CD14-positive monocyte (primary cell): Measurements from ENCODE around the gene MEG3. TPM values are rescaled to one million over a fixed set of nuclear protein-coding genes. Genes with fewer than 3 reads are reported as not detected.

Experiments used
- DNase-seq, 3 donors: peaks; one replicate each; pipeline ENCODE4 v3.0.0-alpha.2; 2011 to 2022
- H2AFZ ChIP-seq: 2 replicates; pipeline ENCODE4 v1.6.0; 2012; ENCODE audit warnings: mild to moderate bottlenecking, low read depth, low read length, inconsistent platforms; ENCODE audit not compliant: insufficient read depth, poor library complexity, severe bottlenecking
- H3K27ac ChIP-seq, 2 donors: 1 replicate in 1 of 2; 2 replicates in 1 of 2; pipeline ENCODE4 v1.5.1; 2012 to 2013; ENCODE audit warnings: low read length in 2 of 2, control low read depth in 1 of 2, inconsistent platforms in 1 of 2, low read depth in 1 of 2, mild to moderate bottlenecking in 1 of 2
- H3K27me3 ChIP-seq, 2 donors: one replicate each; pipeline versions ENCODE4 v1.6.0 to v1.6.1; 2011 to 2013; ENCODE audit warnings: low read length in 2 of 2; ENCODE audit not compliant: control insufficient read depth in 2 of 2, insufficient read depth in 2 of 2
- H3K36me3 ChIP-seq, 2 donors: replicated peaks in 1 of 2; 1 replicate in 1 of 2; 2 replicates in 1 of 2; pipeline versions ENCODE4 v1.5.1 to v1.6.1; 2012 to 2013; ENCODE audit warnings: low read length in 2 of 2, control low read depth in 1 of 2, inconsistent platforms in 1 of 2, mild to moderate bottlenecking in 1 of 2; ENCODE audit not compliant: insufficient read depth in 2 of 2, control insufficient read depth in 1 of 2
- H3K4me1 ChIP-seq, 2 donors: 1 replicate in 1 of 2; 2 replicates in 1 of 2; pipeline versions ENCODE4 v1.5.1 to v1.6.1; 2012 to 2013; ENCODE audit warnings: low read length in 2 of 2, control low read depth in 1 of 2, inconsistent platforms in 1 of 2, mild to moderate bottlenecking in 1 of 2, moderate library complexity in 1 of 2; ENCODE audit not compliant: insufficient read depth in 2 of 2, control insufficient read depth in 1 of 2
- H3K4me2 ChIP-seq: replicated peaks from 2 replicates; pipeline ENCODE3; 2012; ENCODE audit warnings: low read length, moderate library complexity, mild to moderate bottlenecking; ENCODE audit not compliant: poor library complexity, severe bottlenecking; ENCODE audit errors: extremely low read depth
- H3K4me3 ChIP-seq, 3 experiments: fragments of 200-600 bp in 1 of 3; sonication (generic) in 1 of 3; replicated peaks in 1 of 3; 1 replicate in 2 of 3; 2 replicates in 1 of 3; pipeline ENCODE4 v1.5.1; 2011 to 2013; ENCODE audit warnings: low read length in 3 of 3, mild to moderate bottlenecking in 3 of 3, control low read depth in 2 of 3, low read depth in 2 of 3, inconsistent platforms in 1 of 3, moderate library complexity in 1 of 3
- H3K79me2 ChIP-seq: 2 replicates; pipeline ENCODE4 v1.6.0; 2012; ENCODE audit warnings: mild to moderate bottlenecking, control low read depth, inconsistent platforms, low read length, moderate library complexity; ENCODE audit not compliant: insufficient read depth
- H3K9ac ChIP-seq: 2 replicates; pipeline ENCODE4 v1.6.0; 2017; ENCODE audit warnings: low read length, mild to moderate bottlenecking; ENCODE audit not compliant: insufficient read depth, poor library complexity, severe bottlenecking
- H3K9me3 ChIP-seq, 2 donors: replicated peaks in 1 of 2; 1 replicate in 1 of 2; 2 replicates in 1 of 2; pipeline versions ENCODE4 v1.5.1 to v1.6.1; 2012 to 2013; ENCODE audit warnings: low read length in 2 of 2, control low read depth in 1 of 2; ENCODE audit not compliant: control insufficient read depth in 1 of 2, insufficient read depth in 1 of 2
- H4K20me1 ChIP-seq: 2 replicates; pipeline ENCODE4 v1.6.0; 2012; ENCODE audit warnings: mild to moderate bottlenecking, low read length, control low read depth, moderate library complexity; ENCODE audit not compliant: insufficient read depth
- H3K27ac Mint-ChIP-seq, 7 donors: one replicate each; pipeline ENCODE4 v1.8.0; 2020; ENCODE audit warnings: mild to moderate bottlenecking in 7 of 7, mixed read lengths in 7 of 7, moderate library complexity in 6 of 7, inconsistent platforms in 2 of 7
- H3K27me3 Mint-ChIP-seq, 3 donors: one replicate each; pipeline ENCODE4 v1.8.0; 2021 to 2022; ENCODE audit warnings: low read depth in 3 of 3, mild to moderate bottlenecking in 3 of 3, mixed read lengths in 3 of 3, moderate library complexity in 3 of 3, inconsistent platforms in 1 of 3
- H3K36me3 Mint-ChIP-seq, 2 donors: one replicate each; pipeline ENCODE4 v1.8.0; 2020; ENCODE audit warnings: mixed read lengths in 2 of 2, inconsistent platforms in 1 of 2, mild to moderate bottlenecking in 1 of 2
- H3K4me1 Mint-ChIP-seq: one replicate; pipeline ENCODE4 v1.8.0; 2020; ENCODE audit warnings: mild to moderate bottlenecking, mixed read lengths
- H3K4me3 Mint-ChIP-seq, 2 donors: one replicate each; pipeline ENCODE4 v1.8.0; 2020; ENCODE audit warnings: mild to moderate bottlenecking in 2 of 2, mixed read lengths in 2 of 2, moderate library complexity in 1 of 2
- H3K9me3 Mint-ChIP-seq, 7 donors: one replicate each; pipeline ENCODE4 v1.8.0; 2020 to 2022; ENCODE audit warnings: mixed read lengths in 7 of 7, mild to moderate bottlenecking in 6 of 7, moderate library complexity in 6 of 7, inconsistent platforms in 2 of 7
- CTCF ChIP-seq: fragments of 200-600 bp; IDR thresholded peaks from one replicate; pipeline ENCODE4 v1.8.0; 2022; ENCODE audit warnings: antibody characterized with exemption, mild to moderate bottlenecking
- WGBS: methylation state at CpG from one replicate; pipeline ENCODE4 v1.1.5; 2013; ENCODE audit warnings: missing lambda C conversion rate; ENCODE audit not compliant: insufficient coverage; 5-methylcytosine and 5-hydroxymethylcytosine counted together
- intact Hi-C, 2 donors: fragments of 100-400 bp; cut with micrococcal nuclease; formaldehyde crosslinking; loops; one replicate each; pipeline versions ENCODE4 v1.15.0 to v1.15.1; 2023
- polyA plus RNA-seq, 3 donors: library from polyadenylated mRNA; depleted of rRNA in 1 of 3; unstranded in 2 of 3; stranded (reverse) in 1 of 3; fragments of 300-500 nt in 2 of 3; fragments of >200 nt in 1 of 3; fragmentation: Illumina TruSeq in 2 of 3; gene quantifications; 1 replicate in 2 of 3; 2 replicates in 1 of 3; pipeline ENCODE4 v1.2.3, GENCODE V29; 2012 to 2021

MEG3 gene
- polyA plus RNA-seq, 3 donors: 1.7 TPM; not detected in 2

GRCh38 chr14:100855256-100855930 is 29.5 kb downstream of the MEG3 start:
- no peak overlapping the region for H3K4me3 ChIP-seq
- H3K27ac ChIP-seq: no peak overlapping the region
- no peaks in the 10 kb centered on the region for H3K79me2 ChIP-seq
- 94% methylated on average over 18 of the region's 18 CpGs for WGBS
- H2AFZ ChIP-seq: no peak overlapping the region
- DNase-seq: no peak
- no peak overlapping the region for H3K9ac ChIP-seq
- H3K4me2 ChIP-seq: no peak overlapping the region
- no peaks in the 10 kb centered on the region for H3K4me1 ChIP-seq
- H3K36me3 ChIP-seq: no peaks in the 10 kb centered on the region
- Mint-ChIP-seq H3K9me3 (no peaks in the 10 kb centered on the region), H3K36me3 (no peaks in the 10 kb centered on the region), H3K4me3 (no peak overlapping the region), H3K27ac (no peak overlapping the region), H3K27me3 (peaks cover 2 to 3% (median 3%) of the 10 kb centered on the region in 3 donors), H3K4me1 (no peaks in the 10 kb centered on the region)
- intact Hi-C loops: loop anchor here in 1 of 2 donors (2.0 kb wide), 1 partner anchor 767 kb away; no protein-coding TSS in a partner anchor
- H3K9me3 ChIP-seq: no peaks in the 10 kb centered on the region
- TF ChIP-seq CTCF: no peak
- no peaks in the 10 kb centered on the region for H4K20me1 ChIP-seq
- H3K27me3 ChIP-seq: no peaks in the 10 kb centered on the region

- Histone ChIP-seq H3K9ac (no peak overlapping the region), H4K20me1 (no peaks in the 10 kb centered on the region), H3K36me3 (no peaks in the 10 kb centered on the region), H3K4me3 (no peak overlapping the region), H3K4me2 (no peak overlapping the region), H3K9me3 (no peaks in the 10 kb centered on the region), H3K27me3 (no peaks in the 10 kb centered on the region), H2AFZ (no peak overlapping the region), H3K79me2 (no peaks in the 10 kb centered on the region), H3K4me1 (no peaks in the 10 kb centered on the region), H3K27ac (no peak overlapping the region)
- Mint-ChIP-seq H3K27me3 (peaks cover 2 to 5% (median 3%) of the 10 kb centered on the region in 3 donors), H3K9me3 (no peaks in the 10 kb centered on the region), H3K36me3 (no peaks in the 10 kb centered on the region), H3K4me3 (no peak overlapping the region), H3K27ac (peak overlapping the region in 1 of 7 donors; percentile 6), H3K4me1 (no peaks in the 10 kb centered on the region)
- TF ChIP-seq CTCF: no peak
- no peak for DNase-seq
- WGBS: 95% methylated on average over 16 of the region's 20 CpGs
- intact Hi-C loops: no loop called here
Observed at GRCh38 chr14:100856056-100856950, 30.4 kb downstream of the MEG3 start.
